GM23338 (cell line): ENCODE data around the gene CPLANE1. TPM values are rescaled to one million over a fixed set of nuclear protein-coding genes. Genes with fewer than 3 reads are reported as not detected.

Experiments
- ATAC-seq: fragments of 200-7000 bp; cut with Tn5 transposase; 3 replicates; pipeline ENCODE4 v1.9.1; 2020
- DNase-seq: peaks from one replicate; pipeline ENCODE4 v3.0.0-alpha.2; 2015; ENCODE audit warnings: low spot score
- H2AFZ ChIP-seq: fragments of 200-600 bp; sonication (generic); 2 replicates; pipeline ENCODE4 v1.8.0; 2016; ENCODE audit warnings: antibody characterized with exemption, mild to moderate bottlenecking, moderate library complexity
- H3F3A ChIP-seq: fragments of 200-600 bp; sonication (generic); replicated peaks from 2 replicates; pipeline ENCODE4 v1.8.0; 2017; ENCODE audit warnings: antibody characterized with exemption, mixed run types, low read depth
- H3K27ac ChIP-seq: fragments of 200-600 bp; sonication (generic); 2 replicates; pipeline ENCODE4 v1.6.1; 2016; ENCODE audit warnings: low read depth
- H3K27me3 ChIP-seq: fragments of 200-600 bp; sonication (generic); 2 replicates; pipeline ENCODE4 v1.8.0; 2016; ENCODE audit warnings: mild to moderate bottlenecking, mixed run types, moderate library complexity; ENCODE audit not compliant: insufficient read depth
- H3K36me3 ChIP-seq: fragments of 200-600 bp; sonication (generic); 2 replicates; pipeline ENCODE4 v1.8.0; 2016; ENCODE audit warnings: mild to moderate bottlenecking; ENCODE audit not compliant: insufficient read depth
- H3K4me1 ChIP-seq: fragments of 200-600 bp; sonication (generic); 2 replicates; pipeline ENCODE4 v1.8.0; 2016; ENCODE audit warnings: mild to moderate bottlenecking, moderate library complexity; ENCODE audit not compliant: insufficient read depth
- H3K4me2 ChIP-seq: fragments of 200-600 bp; sonication (generic); 2 replicates; pipeline ENCODE4 v1.7.1; 2017; ENCODE audit warnings: mixed run types
- H3K4me3 ChIP-seq: fragments of 200-600 bp; sonication (generic); 2 replicates; pipeline ENCODE4 v1.6.1; 2016; ENCODE audit warnings: mixed run types
- H3K79me2 ChIP-seq: fragments of 200-600 bp; sonication (generic); replicated peaks from 2 replicates; pipeline ENCODE4 v1.8.0; 2017; ENCODE audit warnings: mild to moderate bottlenecking; ENCODE audit not compliant: insufficient read depth
- H3K9me2 ChIP-seq: fragments of 200-600 bp; sonication (generic); 2 replicates; pipeline ENCODE4 v1.8.0; 2017; ENCODE audit not compliant: insufficient read depth
- H4K20me1 ChIP-seq: fragments of 200-600 bp; sonication (generic); replicated peaks from 2 replicates; pipeline ENCODE4 v1.8.0; 2017; ENCODE audit warnings: mild to moderate bottlenecking; ENCODE audit not compliant: insufficient read depth
- H3K27ac Mint-ChIP-seq: 2 replicates; pipeline ENCODE4 v1.8.0; 2020; ENCODE audit warnings: inconsistent platforms, mild to moderate bottlenecking, moderate library complexity, mixed read lengths
- H3K27me3 Mint-ChIP-seq: 3 replicates; pipeline ENCODE4 v1.8.0; 2022; ENCODE audit warnings: low read depth, mild to moderate bottlenecking, moderate library complexity, mixed read lengths, inconsistent platforms; ENCODE audit not compliant: insufficient read depth, poor library complexity
- H3K36me3 Mint-ChIP-seq: 3 replicates; pipeline ENCODE4 v1.8.0; 2021; ENCODE audit warnings: low read depth, mild to moderate bottlenecking, inconsistent platforms, moderate library complexity, mixed read lengths
- H3K4me1 Mint-ChIP-seq: 3 replicates; pipeline ENCODE4 v1.8.0; 2020; ENCODE audit warnings: mild to moderate bottlenecking, inconsistent platforms, mixed read lengths
- H3K4me3 Mint-ChIP-seq: 3 replicates; pipeline ENCODE4 v1.8.0; 2021; ENCODE audit warnings: moderate library complexity, mild to moderate bottlenecking, inconsistent platforms, mixed read lengths
- H3K9me3 Mint-ChIP-seq: 3 replicates; pipeline ENCODE4 v1.8.0; 2020; ENCODE audit warnings: moderate library complexity, mild to moderate bottlenecking, inconsistent platforms, mixed read lengths
- CREB1 ChIP-seq: fragments of 250-450 bp; sonication (Bioruptor Pico); IDR thresholded peaks from 2 replicates; pipeline ENCODE4 v1.5.0; 2020; ENCODE audit warnings: low read depth, mild to moderate bottlenecking, moderate library complexity
- EZH2 ChIP-seq: fragments of 200-600 bp; sonication (generic); IDR thresholded peaks from one replicate; pipeline ENCODE4 v1.8.0; 2017; ENCODE audit warnings: antibody characterized with exemption, mild to moderate bottlenecking, low read depth; ENCODE audit not compliant: unreplicated experiment
- EZH2phosphoT487 ChIP-seq: fragments of 200-600 bp; sonication (generic); IDR thresholded peaks from one replicate; pipeline ENCODE4 v1.8.1; 2018; ENCODE audit warnings: antibody characterized with exemption; ENCODE audit not compliant: unreplicated experiment
- JUNB ChIP-seq: IDR thresholded peaks from one replicate; pipeline ENCODE4 v1.6.1; 2016; ENCODE audit warnings: antibody characterized with exemption; ENCODE audit not compliant: unreplicated experiment
- NANOG ChIP-seq: IDR thresholded peaks from 2 replicates; pipeline ENCODE4 v1.6.1; 2016; ENCODE audit warnings: antibody characterized with exemption, borderline replicate concordance
- POLR2AphosphoS5 ChIP-seq: IDR thresholded peaks from 2 replicates; pipeline ENCODE4 v1.6.1; 2016; ENCODE audit warnings: antibody characterized with exemption, low read depth
- STAT1 ChIP-seq: IDR thresholded peaks from one replicate; pipeline ENCODE4 v1.6.1; 2016; ENCODE audit warnings: antibody characterized with exemption; ENCODE audit not compliant: unreplicated experiment
- ZNF114 ChIP-seq: fragments of 250-450 bp; sonication (Bioruptor Pico); IDR thresholded peaks from 2 replicates; pipeline ENCODE4 v1.5.0; 2020; ENCODE audit warnings: mild to moderate bottlenecking, moderate library complexity
- ZNF331 ChIP-seq: fragments of 250-450 bp; sonication (Bioruptor Pico); IDR thresholded peaks from 2 replicates; pipeline ENCODE4 v1.5.0; 2020; ENCODE audit warnings: low read depth, mild to moderate bottlenecking, moderate library complexity
- polyA plus RNA-seq: library from polyadenylated mRNA; unstranded; fragments of >200 nt; fragmentation: Nextera tagmentation; extraction: Ambion mirVana; gene quantifications from 2 replicates; pipeline ENCODE4 v1.2.1, GENCODE V29; 2016
- total RNA-seq: library from RNA; depleted of rRNA; stranded (reverse); fragments of >200 nt; shearing (Covaris generic); gene quantifications from 2 replicates; pipeline ENCODE4 v1.2.3, GENCODE V29; 2014
- TF ChIP-seq, protein P1 (sequence below), 2 experiments: fragments of 200-600 bp in 1 of 2; sonication (generic) in 1 of 2; conservative IDR thresholded peaks; 2 replicates each; pipeline versions ENCODE4 v1.5.1 to v1.6.1; 2016 to 2017; ENCODE audit warnings: antibody characterized with exemption in 2 of 2, low read depth in 2 of 2, mild to moderate bottlenecking in 2 of 2, moderate library complexity in 1 of 2
- TF ChIP-seq, protein P2 (sequence below): IDR thresholded peaks from 2 replicates; pipeline ENCODE4 v1.6.1; 2016; ENCODE audit warnings: antibody characterized with exemption

Gene CPLANE1
- total and polyA plus RNA-seq, 2 experiments from 2014 or later, result 5.1 to 8.3 TPM

DNA sequence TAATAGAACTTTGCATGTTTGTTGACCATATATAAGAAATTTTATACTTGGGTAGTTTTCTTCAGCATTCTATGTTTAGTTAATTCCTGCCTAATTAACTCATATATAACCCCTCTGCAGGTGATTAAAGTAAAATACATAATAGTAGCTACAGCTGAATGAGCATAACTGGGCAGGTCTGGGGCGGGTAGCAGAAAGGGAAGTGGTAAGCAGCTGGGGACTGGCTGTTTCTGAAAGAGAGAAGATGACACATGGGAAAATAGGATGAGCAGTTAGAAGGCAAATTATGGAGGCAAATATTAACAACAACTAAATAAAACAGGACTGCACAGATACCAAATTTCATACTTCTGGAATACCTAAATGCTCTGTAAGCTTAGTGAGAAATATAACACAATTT lies 128.1 kb downstream of the CPLANE1 start:
- Mint-ChIP-seq H3K4me3 (no peak overlapping the region), H3K4me1 (no peaks in the 10 kb centered on the region), H3K9me3 (no peaks in the 10 kb centered on the region), H3K27me3 (no peaks in the 10 kb centered on the region), H3K36me3 (no peaks in the 10 kb centered on the region; the same call in 2 of the 3 replicates), H3K27ac (no peak overlapping the region)
- Histone ChIP-seq H3K4me3 (no peak overlapping the region), H3F3A (no peaks in the 10 kb centered on the region), H3K36me3 (no peaks in the 10 kb centered on the region), H3K9me2 (no peaks in the 10 kb centered on the region), H3K27me3 (no peaks in the 10 kb centered on the region), H3K4me1 (no peaks in the 10 kb centered on the region), H3K4me2 (no peak overlapping the region), H4K20me1 (no peaks in the 10 kb centered on the region), H3K27ac (no peak overlapping the region), H3K79me2 (no peaks in the 10 kb centered on the region), H2AFZ (no peak overlapping the region)
- TF ChIP-seq CREB1 (CRISPR knock-in tag) (no peak), JUNB (no peak), ZNF114 (CRISPR knock-in tag) (no peak)
- no peak for DNase-seq
- ATAC-seq, result no peak

DNA sequence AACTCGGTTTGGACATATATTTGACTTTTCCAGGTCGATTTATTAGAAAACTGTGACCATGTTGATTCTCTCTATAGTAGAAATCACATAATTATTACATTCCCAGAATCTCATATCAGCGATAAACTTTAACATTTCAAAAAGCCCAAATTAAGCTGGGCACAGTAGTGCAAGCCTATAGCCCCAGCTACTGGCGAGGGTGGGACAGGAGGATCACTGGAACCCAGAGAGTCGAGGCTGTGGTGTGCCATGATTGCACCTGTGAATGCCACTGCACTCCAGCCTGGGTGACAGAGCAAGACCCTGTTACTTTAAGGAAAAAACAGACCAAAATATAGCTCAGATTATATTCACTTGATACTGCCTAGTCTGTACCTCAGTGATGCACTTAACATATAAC lies 128.9 kb downstream of the CPLANE1 start:
- no peak overlapping the region for H3K4me3 ChIP-seq
- Mint-ChIP-seq H3K36me3 (no peaks in the 10 kb centered on the region; the same call in 2 of the 3 replicates), H3K9me3 (no peaks in the 10 kb centered on the region), H3K4me3 (no peak overlapping the region), H3K27me3 (no peaks in the 10 kb centered on the region), H3K4me1 (no peaks in the 10 kb centered on the region), H3K27ac (no peak overlapping the region)
- ATAC-seq, result no peak
- DNase-seq, result no peak
- no peaks in the 10 kb centered on the region for H3K79me2 ChIP-seq
- no peaks in the 10 kb centered on the region for H3K36me3 ChIP-seq
- H3K27ac ChIP-seq, result no peak overlapping the region
- TF ChIP-seq, protein P1, sequence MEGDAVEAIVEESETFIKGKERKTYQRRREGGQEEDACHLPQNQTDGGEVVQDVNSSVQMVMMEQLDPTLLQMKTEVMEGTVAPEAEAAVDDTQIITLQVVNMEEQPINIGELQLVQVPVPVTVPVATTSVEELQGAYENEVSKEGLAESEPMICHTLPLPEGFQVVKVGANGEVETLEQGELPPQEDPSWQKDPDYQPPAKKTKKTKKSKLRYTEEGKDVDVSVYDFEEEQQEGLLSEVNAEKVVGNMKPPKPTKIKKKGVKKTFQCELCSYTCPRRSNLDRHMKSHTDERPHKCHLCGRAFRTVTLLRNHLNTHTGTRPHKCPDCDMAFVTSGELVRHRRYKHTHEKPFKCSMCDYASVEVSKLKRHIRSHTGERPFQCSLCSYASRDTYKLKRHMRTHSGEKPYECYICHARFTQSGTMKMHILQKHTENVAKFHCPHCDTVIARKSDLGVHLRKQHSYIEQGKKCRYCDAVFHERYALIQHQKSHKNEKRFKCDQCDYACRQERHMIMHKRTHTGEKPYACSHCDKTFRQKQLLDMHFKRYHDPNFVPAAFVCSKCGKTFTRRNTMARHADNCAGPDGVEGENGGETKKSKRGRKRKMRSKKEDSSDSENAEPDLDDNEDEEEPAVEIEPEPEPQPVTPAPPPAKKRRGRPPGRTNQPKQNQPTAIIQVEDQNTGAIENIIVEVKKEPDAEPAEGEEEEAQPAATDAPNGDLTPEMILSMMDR (conservative IDR thresholded peaks at IDR 0.05; ENCODE audit: low read depth in 2 of 2), result peak in 1 of 2 experiments; percentile 33; a peak in 1 of 4 replicates
- TF ChIP-seq EZH2 (no peak), ZNF114 (CRISPR knock-in tag) (no peak), STAT1 (no peak)
- no peaks in the 10 kb centered on the region for H3K4me1 ChIP-seq
- H3F3A ChIP-seq, result no peaks in the 10 kb centered on the region
- no peaks in the 10 kb centered on the region for H3K27me3 ChIP-seq
- no peak overlapping the region for H2AFZ ChIP-seq
- no peaks in the 10 kb centered on the region for H3K9me2 ChIP-seq
- no peak overlapping the region for H3K4me2 ChIP-seq
- no peaks in the 10 kb centered on the region for H4K20me1 ChIP-seq

DNA sequence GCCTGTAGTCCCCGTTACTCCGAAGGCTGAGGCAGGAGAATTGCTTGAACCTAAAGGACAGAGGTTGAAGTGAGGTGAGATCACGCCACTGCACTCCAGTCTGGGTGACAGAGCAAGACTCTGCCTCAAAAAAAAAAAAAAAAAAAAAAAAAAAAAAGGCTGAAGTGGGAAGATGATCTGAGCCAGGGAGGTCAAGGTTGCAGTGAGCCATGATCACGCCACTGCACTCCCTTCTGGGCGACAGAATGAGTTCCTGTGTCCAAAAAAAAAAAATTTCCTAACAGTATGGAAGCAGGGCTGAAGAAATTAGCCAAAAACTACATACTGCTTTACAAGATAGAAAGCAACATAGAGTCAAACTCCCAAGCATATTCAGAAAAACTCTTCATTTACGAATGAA lies 132.8 kb downstream of the CPLANE1 start:
- Histone ChIP-seq H2AFZ (no peak overlapping the region), H3K4me3 (no peak overlapping the region), H4K20me1 (no peaks in the 10 kb centered on the region), H3K27ac (no peak overlapping the region), H3K36me3 (no peaks in the 10 kb centered on the region; the same call in 1 of the 2 replicates), H3K4me2 (no peak overlapping the region), H3K4me1 (no peaks in the 10 kb centered on the region), H3K9me2 (no peaks in the 10 kb centered on the region), H3K79me2 (no peaks in the 10 kb centered on the region), H3K27me3 (no peaks in the 10 kb centered on the region), H3F3A (no peaks in the 10 kb centered on the region)
- peaks cover 2% of the 10 kb centered on the region; the same call in 1 of the 3 replicates for H3K36me3 Mint-ChIP-seq
- ATAC-seq (no peak), DNase-seq (no peak)
- H3K27ac Mint-ChIP-seq, result no peak overlapping the region
- no peaks in the 10 kb centered on the region for H3K27me3 Mint-ChIP-seq
- H3K4me1 Mint-ChIP-seq, result no peaks in the 10 kb centered on the region
- H3K4me3 Mint-ChIP-seq, result no peak overlapping the region
- no peaks in the 10 kb centered on the region for H3K9me3 Mint-ChIP-seq
- TF ChIP-seq, protein P1 (conservative IDR thresholded peaks at IDR 0.05; ENCODE audit: low read depth in 2 of 2), result no peak
- TF ChIP-seq ZNF114 (CRISPR knock-in tag) (no peak), POLR2AphosphoS5 (no peak), EZH2phosphoT487 (no peak), ZNF331 (CRISPR knock-in tag) (no peak), NANOG (no peak), EZH2 (no peak)
- TF ChIP-seq, protein P2, sequence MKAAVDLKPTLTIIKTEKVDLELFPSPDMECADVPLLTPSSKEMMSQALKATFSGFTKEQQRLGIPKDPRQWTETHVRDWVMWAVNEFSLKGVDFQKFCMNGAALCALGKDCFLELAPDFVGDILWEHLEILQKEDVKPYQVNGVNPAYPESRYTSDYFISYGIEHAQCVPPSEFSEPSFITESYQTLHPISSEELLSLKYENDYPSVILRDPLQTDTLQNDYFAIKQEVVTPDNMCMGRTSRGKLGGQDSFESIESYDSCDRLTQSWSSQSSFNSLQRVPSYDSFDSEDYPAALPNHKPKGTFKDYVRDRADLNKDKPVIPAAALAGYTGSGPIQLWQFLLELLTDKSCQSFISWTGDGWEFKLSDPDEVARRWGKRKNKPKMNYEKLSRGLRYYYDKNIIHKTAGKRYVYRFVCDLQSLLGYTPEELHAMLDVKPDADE, result no peak
